Measurements from ENCODE around the gene VWA3B.

VWA3B gene

GRCh38 chr2:98212092-98213000, 125.4 kb downstream of the VWA3B start:
- no peak for TF ChIP-seq CTCF (conservative IDR thresholded peaks at IDR 0.05; ENCODE audit: low read depth, low read length)
- no peak for DNase-seq (ENCODE audit: low read depth)
- no peak overlapping the region for H3K4me3 ChIP-seq (ENCODE audit: low read depth, low read length)

GRCh38 chr2:98216616-98217015, 129.6 kb downstream of the VWA3B start:
- no peak overlapping the region for H3K4me3 ChIP-seq (ENCODE audit: low read depth, low read length)
- no peak for TF ChIP-seq CTCF (conservative IDR thresholded peaks at IDR 0.05; ENCODE audit: low read depth, low read length)
- no peak for DNase-seq (ENCODE audit: low read depth)

- no peak for DNase-seq (ENCODE audit: low read depth)
- no peak for TF ChIP-seq CTCF (conservative IDR thresholded peaks at IDR 0.05; ENCODE audit: low read depth, low read length)
- no peak overlapping the region for H3K4me3 ChIP-seq (ENCODE audit: low read depth, low read length)
Measured at GRCh38 chr2:98219152-98219551, 132.2 kb downstream of the VWA3B start.

GRCh38 chr2:98233941-98234340, 147.0 kb downstream of the VWA3B start:
- H3K4me3 ChIP-seq (ENCODE audit: low read depth, low read length), result no peak overlapping the region
- no peak for TF ChIP-seq CTCF (conservative IDR thresholded peaks at IDR 0.05; ENCODE audit: low read depth, low read length)
- no peak for DNase-seq (ENCODE audit: low read depth)

GRCh38 chr2:98234776-98235175, 147.8 kb downstream of the VWA3B start:
- DNase-seq (ENCODE audit: low read depth), result peak; percentile 15
- TF ChIP-seq CTCF (conservative IDR thresholded peaks at IDR 0.05; ENCODE audit: low read depth, low read length), result peak; percentile 9

GRCh38 chr2:98236935-98237334, 150.0 kb downstream of the VWA3B start:
- H3K4me3 ChIP-seq (ENCODE audit: low read depth, low read length), result no peak overlapping the region
- DNase-seq (ENCODE audit: low read depth), result no peak
- TF ChIP-seq CTCF (conservative IDR thresholded peaks at IDR 0.05; ENCODE audit: low read depth, low read length), result no peak

More at GRCh38 chr2:98234776-98235175, 147.8 kb downstream of the VWA3B start:
- no peak overlapping the region for H3K4me3 ChIP-seq (ENCODE audit: low read depth, low read length)

Measured in choroid plexus epithelial cell (primary cell).